H9 (cell line): ENCODE data around the gene TUBB2B. TPM values are rescaled to one million over a fixed set of nuclear protein-coding genes. Genes with fewer than 3 reads are reported as not detected.

Source experiments
- DNase-seq: peaks from one replicate; pipeline ENCODE4 v3.0.0-alpha.2; 2017
- H2AFZ ChIP-seq: one replicate; pipeline ENCODE4 v1.6.1; 2013; ENCODE audit warnings: mild to moderate bottlenecking, low read length, control low read depth, moderate library complexity
- H2AK5ac ChIP-seq: 2 replicates; pipeline ENCODE4 v1.6.1; 2013; ENCODE audit warnings: low read length, control low read depth, mixed read lengths; ENCODE audit not compliant: insufficient read length
- H2BK120ac ChIP-seq: one replicate; pipeline ENCODE4 v1.6.1; 2013; ENCODE audit warnings: low read depth, mild to moderate bottlenecking, low read length, control low read depth, inconsistent platforms; ENCODE audit not compliant: poor library complexity, severe bottlenecking
- H2BK12ac ChIP-seq: 2 replicates; pipeline ENCODE4 v1.6.1; 2013; ENCODE audit warnings: low read length, control low read depth, mixed read lengths, low read depth; ENCODE audit not compliant: insufficient read length
- H2BK15ac ChIP-seq: 2 replicates; pipeline ENCODE4 v1.6.1; 2013; ENCODE audit warnings: low read depth, low read length, control low read depth
- H2BK20ac ChIP-seq: one replicate; pipeline ENCODE4 v1.6.1; 2013; ENCODE audit warnings: low read depth, mild to moderate bottlenecking, low read length, control low read depth, inconsistent platforms; ENCODE audit not compliant: poor library complexity, severe bottlenecking
- H2BK5ac ChIP-seq: 2 replicates; pipeline ENCODE4 v1.6.1; 2013; ENCODE audit warnings: low read length, control low read depth, mixed read lengths; ENCODE audit not compliant: insufficient read length
- H3K14ac ChIP-seq: 2 replicates; pipeline ENCODE4 v1.6.1; 2013; ENCODE audit warnings: low read length, control low read depth; ENCODE audit not compliant: insufficient read depth
- H3K18ac ChIP-seq: 2 replicates; pipeline ENCODE4 v1.6.1; 2013; ENCODE audit warnings: low read depth, mild to moderate bottlenecking, mixed read lengths, low read length, control low read depth; ENCODE audit not compliant: insufficient read length
- H3K23ac ChIP-seq: 2 replicates; pipeline ENCODE4 v1.6.1; 2013; ENCODE audit warnings: low read length, control low read depth, mixed read lengths, low read depth; ENCODE audit not compliant: insufficient read length
- H3K23me2 ChIP-seq: 2 replicates; pipeline ENCODE4 v1.6.1; 2013; ENCODE audit warnings: low read depth, mild to moderate bottlenecking, mixed read lengths, low read length, control low read depth; ENCODE audit not compliant: insufficient read length, poor library complexity, severe bottlenecking
- H3K27ac ChIP-seq: 2 replicates; pipeline ENCODE4 v1.5.1; 2013; ENCODE audit warnings: low read length, control low read depth, mixed read lengths, low read depth; ENCODE audit not compliant: insufficient read length
- H3K27me3 ChIP-seq: 2 replicates; pipeline ENCODE4 v1.6.1; 2013; ENCODE audit warnings: low read length, control low read depth, inconsistent platforms; ENCODE audit not compliant: insufficient read depth
- H3K4ac ChIP-seq: 2 replicates; pipeline ENCODE4 v1.6.1; 2013; ENCODE audit warnings: low read depth, mild to moderate bottlenecking, control low read depth, inconsistent platforms, low read length, moderate library complexity
- H3K4me1 ChIP-seq: 2 replicates; pipeline ENCODE4 v1.6.1; 2013; ENCODE audit warnings: low read length, control low read depth, inconsistent platforms; ENCODE audit not compliant: insufficient read depth
- H3K4me2 ChIP-seq: 2 replicates; pipeline ENCODE4 v1.6.1; 2013; ENCODE audit warnings: low read length, control low read depth, mixed read lengths; ENCODE audit not compliant: insufficient read length, insufficient read depth
- H3K56ac ChIP-seq: 2 replicates; pipeline ENCODE4 v1.6.1; 2013; ENCODE audit warnings: low read depth, mild to moderate bottlenecking, mixed read lengths, low read length, control low read depth; ENCODE audit not compliant: insufficient read length
- H3K79me1 ChIP-seq: 2 replicates; pipeline ENCODE4 v1.6.1; 2013; ENCODE audit warnings: low read depth, mild to moderate bottlenecking, moderate library complexity, low read length, control low read depth, inconsistent platforms; ENCODE audit not compliant: insufficient read depth, poor library complexity, severe bottlenecking
- H3K79me2 ChIP-seq: 2 replicates; pipeline ENCODE4 v1.6.1; 2013; ENCODE audit warnings: low read length, control low read depth, inconsistent platforms; ENCODE audit not compliant: insufficient read depth
- H3K9ac ChIP-seq: 2 replicates; pipeline ENCODE4 v1.6.1; 2013; ENCODE audit warnings: low read length, control low read depth, mixed read lengths; ENCODE audit not compliant: insufficient read length; ENCODE audit errors: extremely low read depth
- H3K9me3 ChIP-seq: one replicate; pipeline ENCODE4 v1.6.1; 2013; ENCODE audit warnings: low read depth, low read length, inconsistent platforms; ENCODE audit not compliant: control insufficient read depth
- H3T11ph ChIP-seq: one replicate; pipeline ENCODE4 v1.6.1; 2013; ENCODE audit warnings: mild to moderate bottlenecking, low read length, control low read depth, inconsistent platforms
- H4K20me1 ChIP-seq: one replicate; pipeline ENCODE4 v1.6.1; 2013; ENCODE audit not compliant: control insufficient read depth, insufficient read length, insufficient read depth
- H4K5ac ChIP-seq: 2 replicates; pipeline ENCODE4 v1.6.1; 2013; ENCODE audit warnings: low read depth, mild to moderate bottlenecking, mixed read lengths, low read length, control low read depth; ENCODE audit not compliant: insufficient read length
- H4K8ac ChIP-seq: replicated peaks from 2 replicates; pipeline ENCODE4 v1.6.1; 2013; ENCODE audit warnings: low read length, control low read depth, mixed read lengths, low read depth; ENCODE audit not compliant: insufficient read length
- H4K91ac ChIP-seq: 2 replicates; pipeline ENCODE4 v1.6.1; 2013; ENCODE audit warnings: low read depth, mild to moderate bottlenecking, moderate library complexity, mixed read lengths, low read length, control low read depth; ENCODE audit not compliant: insufficient read length
- H3K27ac Mint-ChIP-seq, 3 experiments: 2 replicates in 2 of 3; 3 replicates in 1 of 3; pipeline ENCODE4 v1.8.0; 2020 to 2021; ENCODE audit warnings: mixed read lengths in 3 of 3, mild to moderate bottlenecking in 1 of 3, moderate library complexity in 1 of 3
- H3K27me3 Mint-ChIP-seq: 2 replicates; pipeline ENCODE4 v1.8.0; 2021; ENCODE audit warnings: low read depth, mild to moderate bottlenecking, moderate library complexity, mixed read lengths
- H3K36me3 Mint-ChIP-seq, 3 experiments: 2 replicates in 2 of 3; 3 replicates in 1 of 3; pipeline ENCODE4 v1.8.0; 2020 to 2021; ENCODE audit warnings: low read depth in 3 of 3, mixed read lengths in 3 of 3; ENCODE audit not compliant: insufficient read depth in 1 of 3
- H3K4me1 Mint-ChIP-seq, 2 experiments: 2 replicates each; pipeline ENCODE4 v1.8.0; 2020; ENCODE audit warnings: mixed read lengths in 2 of 2
- H3K4me3 Mint-ChIP-seq, 2 experiments: 2 replicates in 1 of 2; 3 replicates in 1 of 2; pipeline ENCODE4 v1.8.0; 2020 to 2021; ENCODE audit warnings: mild to moderate bottlenecking in 2 of 2, mixed read lengths in 2 of 2, moderate library complexity in 1 of 2
- H3K9me3 Mint-ChIP-seq, 2 experiments: 2 replicates in 1 of 2; 3 replicates in 1 of 2; pipeline ENCODE4 v1.8.0; 2020; ENCODE audit warnings: mild to moderate bottlenecking in 2 of 2, mixed read lengths in 2 of 2, moderate library complexity in 1 of 2
- WGBS: extraction: QIAGEN DNeasy Blood & Tissue Kit; methylation state at CpG from one replicate; pipeline ENCODE4 v1.1.7; 2013; ENCODE audit warnings: missing lambda C conversion rate, low lambda C conversion rate, mixed read lengths; ENCODE audit not compliant: insufficient read length; ENCODE audit errors: extremely low coverage; 5-methylcytosine and 5-hydroxymethylcytosine counted together
- total RNA-seq: library from RNA; stranded (reverse); gene quantifications from 2 replicates; pipeline ENCODE4 v1.2.1, GENCODE V29; 2021
- TF ChIP-seq, protein P1 (sequence below): fragments of 200-600 bp; sonication (generic); conservative IDR thresholded peaks from 3 replicates; pipeline ENCODE4 v1.8.0; 2021; ENCODE audit warnings: antibody characterized with exemption, mild to moderate bottlenecking

The TUBB2B gene
- total RNA-seq, 1 experiment from 2014 or later, result 320 TPM

DNA sequence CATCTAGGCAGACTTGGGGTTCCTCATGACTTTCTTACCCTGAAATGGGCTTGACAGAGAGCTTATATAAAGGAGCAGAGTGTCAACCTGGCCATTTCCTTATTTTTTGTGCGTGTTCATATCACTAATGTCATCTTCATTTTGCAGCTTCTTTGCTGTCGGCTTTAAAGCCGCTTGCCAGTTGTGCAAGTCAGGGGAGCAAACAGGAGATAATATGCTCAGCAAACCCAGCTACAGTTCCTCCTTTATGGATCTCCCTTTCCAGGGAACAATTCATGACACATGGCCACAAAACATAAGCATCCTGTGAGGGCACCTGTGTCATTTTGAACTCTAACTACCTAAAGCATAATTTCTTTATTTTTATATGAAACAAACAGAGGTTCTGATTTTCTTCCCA lies 6.5 kb upstream of the TUBB2B start:
- H2AFZ ChIP-seq, result no peak overlapping the region
- H3K4me1 Mint-ChIP-seq, result peaks cover 45 to 46% of the 10 kb centered on the region in 2 experiments

More for the DNA sequence above, 6.5 kb upstream of the TUBB2B start:
- H3K27ac Mint-ChIP-seq, result no peak overlapping the region
- H3K27ac ChIP-seq, result no peak overlapping the region
- H3K23ac ChIP-seq, result no peak overlapping the region
- H3K27me3 ChIP-seq, result no peaks in the 10 kb centered on the region; the same call in 1 of the 2 replicates
- H3K36me3 Mint-ChIP-seq, result no peaks in the 10 kb centered on the region
- TF ChIP-seq, protein P1, sequence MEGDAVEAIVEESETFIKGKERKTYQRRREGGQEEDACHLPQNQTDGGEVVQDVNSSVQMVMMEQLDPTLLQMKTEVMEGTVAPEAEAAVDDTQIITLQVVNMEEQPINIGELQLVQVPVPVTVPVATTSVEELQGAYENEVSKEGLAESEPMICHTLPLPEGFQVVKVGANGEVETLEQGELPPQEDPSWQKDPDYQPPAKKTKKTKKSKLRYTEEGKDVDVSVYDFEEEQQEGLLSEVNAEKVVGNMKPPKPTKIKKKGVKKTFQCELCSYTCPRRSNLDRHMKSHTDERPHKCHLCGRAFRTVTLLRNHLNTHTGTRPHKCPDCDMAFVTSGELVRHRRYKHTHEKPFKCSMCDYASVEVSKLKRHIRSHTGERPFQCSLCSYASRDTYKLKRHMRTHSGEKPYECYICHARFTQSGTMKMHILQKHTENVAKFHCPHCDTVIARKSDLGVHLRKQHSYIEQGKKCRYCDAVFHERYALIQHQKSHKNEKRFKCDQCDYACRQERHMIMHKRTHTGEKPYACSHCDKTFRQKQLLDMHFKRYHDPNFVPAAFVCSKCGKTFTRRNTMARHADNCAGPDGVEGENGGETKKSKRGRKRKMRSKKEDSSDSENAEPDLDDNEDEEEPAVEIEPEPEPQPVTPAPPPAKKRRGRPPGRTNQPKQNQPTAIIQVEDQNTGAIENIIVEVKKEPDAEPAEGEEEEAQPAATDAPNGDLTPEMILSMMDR, result no peak
- H3K4me1 ChIP-seq, result peaks cover 11% of the 10 kb centered on the region; the same call in 1 of the 2 replicates
- H3K18ac ChIP-seq, result no peak overlapping the region
- H4K5ac ChIP-seq, result no peak overlapping the region
- no peak overlapping the region for H2BK120ac ChIP-seq
- no peaks in the 10 kb centered on the region for H3K9me3 ChIP-seq
- no peak overlapping the region for H2BK5ac ChIP-seq
- no peak overlapping the region for H3K4me2 ChIP-seq
- H3K79me1 ChIP-seq, result no peaks in the 10 kb centered on the region
- H2AK5ac ChIP-seq, result no peak overlapping the region
- H3K56ac ChIP-seq, result no peak overlapping the region
- H2BK12ac ChIP-seq, result no peak overlapping the region
- H2BK20ac ChIP-seq, result no peak overlapping the region
- H3K4ac ChIP-seq, result no peak overlapping the region
- H3K79me2 ChIP-seq, result no peaks in the 10 kb centered on the region
- H4K20me1 ChIP-seq, result no peaks in the 10 kb centered on the region
- H4K8ac ChIP-seq, result no peak overlapping the region
- H3K9me3 Mint-ChIP-seq, result peaks cover 0 to 2% of the 10 kb centered on the region in 2 experiments; a peak in 1 of 5 replicates
- no peak overlapping the region for H4K91ac ChIP-seq
- H3T11ph ChIP-seq, result no peak overlapping the region
- peaks cover 26% of the 10 kb centered on the region for H3K23me2 ChIP-seq
- no peak for DNase-seq
- H3K9ac ChIP-seq, result no peak overlapping the region
- H3K14ac ChIP-seq, result no peak overlapping the region
- H2BK15ac ChIP-seq, result no peak overlapping the region
- no peak overlapping the region for H3K4me3 Mint-ChIP-seq
- WGBS, result no CpG with 5 or more reads among the region's 3 CpGs
- peaks cover 39% of the 10 kb centered on the region for H3K27me3 Mint-ChIP-seq
